Astrocyte of the cerebellum (primary cell): Measurements from ENCODE around the gene COBLL1.

Experiments used
- DNase-seq: peaks from one replicate; pipeline ENCODE4 v3.0.0-alpha.2; 2011; ENCODE audit warnings: low read depth
- H3K4me3 ChIP-seq: 2 replicates; pipeline ENCODE4 v1.5.1; 2011; ENCODE audit warnings: mild to moderate bottlenecking, low read depth, low read length, moderate library complexity
- in situ Hi-C: cut with HindIII; loops from 2 replicates; pipeline ENCODE4 v1.10.0; 2017; ENCODE audit warnings: low sequenced_read_pairs
- TF ChIP-seq, protein P1 (sequence below): IDR thresholded peaks from 2 replicates; pipeline ENCODE4 v1.5.1; 2012; ENCODE audit warnings: low read length, low read depth, moderate library complexity, mild to moderate bottlenecking; ENCODE audit errors: missing control alignments

The COBLL1 gene

DNA sequence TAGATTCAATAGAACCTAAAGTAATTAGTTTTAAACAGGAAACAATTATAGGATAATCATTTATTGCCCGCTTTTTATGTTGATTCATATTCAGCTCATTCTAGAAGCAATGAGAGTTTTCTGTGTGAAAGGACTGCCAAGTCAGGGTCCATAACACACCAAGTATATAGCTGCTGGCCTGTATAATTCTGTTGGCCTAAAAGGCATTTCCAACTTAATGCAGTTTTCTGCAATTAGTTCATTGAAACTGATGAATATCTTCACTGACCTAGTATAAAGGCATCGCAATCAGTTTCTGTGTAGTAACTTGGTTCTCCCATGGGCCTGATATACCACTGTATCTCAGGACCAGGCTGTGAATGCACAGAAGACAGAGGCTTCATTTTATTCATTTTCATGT is 151.3 kb downstream of the COBLL1 start:
- TF ChIP-seq, protein P1, sequence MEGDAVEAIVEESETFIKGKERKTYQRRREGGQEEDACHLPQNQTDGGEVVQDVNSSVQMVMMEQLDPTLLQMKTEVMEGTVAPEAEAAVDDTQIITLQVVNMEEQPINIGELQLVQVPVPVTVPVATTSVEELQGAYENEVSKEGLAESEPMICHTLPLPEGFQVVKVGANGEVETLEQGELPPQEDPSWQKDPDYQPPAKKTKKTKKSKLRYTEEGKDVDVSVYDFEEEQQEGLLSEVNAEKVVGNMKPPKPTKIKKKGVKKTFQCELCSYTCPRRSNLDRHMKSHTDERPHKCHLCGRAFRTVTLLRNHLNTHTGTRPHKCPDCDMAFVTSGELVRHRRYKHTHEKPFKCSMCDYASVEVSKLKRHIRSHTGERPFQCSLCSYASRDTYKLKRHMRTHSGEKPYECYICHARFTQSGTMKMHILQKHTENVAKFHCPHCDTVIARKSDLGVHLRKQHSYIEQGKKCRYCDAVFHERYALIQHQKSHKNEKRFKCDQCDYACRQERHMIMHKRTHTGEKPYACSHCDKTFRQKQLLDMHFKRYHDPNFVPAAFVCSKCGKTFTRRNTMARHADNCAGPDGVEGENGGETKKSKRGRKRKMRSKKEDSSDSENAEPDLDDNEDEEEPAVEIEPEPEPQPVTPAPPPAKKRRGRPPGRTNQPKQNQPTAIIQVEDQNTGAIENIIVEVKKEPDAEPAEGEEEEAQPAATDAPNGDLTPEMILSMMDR = no peak
- DNase-seq = no peak
- in situ Hi-C loops = no loop called here
- H3K4me3 ChIP-seq = no peak overlapping the region

DNA sequence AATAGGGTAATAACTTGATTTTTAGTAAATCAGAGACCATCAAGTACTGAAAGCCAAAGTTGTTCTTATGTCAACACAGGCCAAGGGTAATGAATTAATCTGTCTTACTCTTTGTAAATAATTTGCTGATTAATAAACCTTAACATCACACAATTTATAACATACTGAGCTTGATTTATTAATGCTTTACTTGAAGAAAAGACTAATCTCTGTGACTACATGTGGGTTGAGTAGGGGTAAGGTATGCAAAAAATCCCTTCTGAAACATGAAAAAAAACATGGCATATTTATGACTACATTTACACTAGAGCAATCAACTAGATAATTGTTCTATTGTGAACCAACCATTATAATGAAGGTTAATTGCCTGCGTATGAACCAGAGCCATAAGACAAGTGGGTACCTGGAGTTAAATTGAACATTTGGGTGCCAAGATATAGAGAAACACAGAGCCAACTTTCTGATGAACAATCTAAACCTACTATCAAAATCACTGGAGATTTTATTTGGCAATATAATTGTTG is 152.7 kb downstream of the COBLL1 start:
- no peak overlapping the region for H3K4me3 ChIP-seq
- TF ChIP-seq, protein P1 = no peak
- no peak for DNase-seq
- in situ Hi-C loops = no loop called here

DNA sequence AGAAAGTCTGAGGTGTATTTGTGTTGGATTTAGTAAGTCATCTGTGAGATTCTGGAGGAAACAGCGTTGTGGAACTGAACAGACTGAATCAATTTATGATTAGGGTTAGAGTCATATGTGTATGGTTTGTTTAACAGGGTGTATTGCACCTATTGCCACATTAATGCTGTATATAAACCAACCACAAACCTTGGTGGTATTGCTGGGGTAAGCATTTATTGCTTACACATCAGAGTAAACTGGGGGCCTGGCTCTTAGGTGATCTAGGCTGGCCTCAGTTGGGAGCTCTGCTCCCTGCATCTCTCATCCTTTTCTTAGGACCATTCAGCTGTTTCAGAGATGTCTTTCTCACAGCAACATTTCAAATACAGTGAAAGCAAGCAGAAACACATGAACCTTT is 160.6 kb downstream of the COBLL1 start:
- no peak for DNase-seq
- in situ Hi-C loops = no loop called here
- TF ChIP-seq, protein P1 = no peak

DNA sequence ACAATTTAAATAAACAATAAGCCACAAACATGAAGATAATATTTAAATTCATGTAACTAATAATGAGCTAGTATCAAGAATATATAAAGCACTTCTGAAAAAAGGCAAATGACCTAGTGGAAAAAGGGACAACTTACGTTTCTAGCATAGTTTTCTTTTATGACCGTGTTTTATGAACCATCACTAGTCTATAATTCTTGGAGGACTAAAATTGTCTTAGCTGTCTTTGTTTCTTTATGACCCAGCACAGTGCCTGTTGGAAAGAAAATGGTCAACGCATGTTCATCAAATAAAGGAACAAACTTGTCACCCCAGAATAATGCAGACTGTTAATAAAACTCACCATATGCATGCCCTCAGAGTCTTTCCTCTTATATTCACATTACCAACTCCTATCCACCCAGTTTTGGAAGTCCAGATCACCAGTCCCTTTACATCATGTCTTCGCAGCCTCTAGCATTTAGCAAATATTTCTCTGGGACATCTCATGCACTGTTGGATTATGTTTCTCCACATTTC is 162.9 kb downstream of the COBLL1 start:
- no peak for DNase-seq
- no peak overlapping the region for H3K4me3 ChIP-seq
- in situ Hi-C loops = no loop called here
- TF ChIP-seq, protein P1 = no peak

More for the DNA sequence above, 160.6 kb downstream of the COBLL1 start:
- no peak overlapping the region for H3K4me3 ChIP-seq

DNA sequence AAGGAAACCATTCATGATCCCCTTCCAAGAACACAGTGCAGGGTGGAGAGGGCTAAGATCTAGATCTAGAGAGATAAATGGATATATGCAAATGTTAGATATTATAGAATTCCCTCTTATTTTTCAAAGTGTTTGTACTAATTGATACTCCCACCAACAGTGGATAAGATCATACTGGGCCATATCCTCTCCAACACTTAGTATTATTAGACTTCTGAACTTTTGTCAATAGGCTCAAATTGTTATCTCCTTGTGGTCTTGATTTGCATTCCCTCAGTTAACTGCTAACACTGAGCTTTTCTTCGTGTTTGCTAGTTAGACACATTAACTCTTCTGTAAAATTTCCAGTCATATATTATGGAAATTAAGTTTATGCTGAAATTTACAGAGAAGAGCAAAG is 163.9 kb downstream of the COBLL1 start:
- H3K4me3 ChIP-seq = no peak overlapping the region
- TF ChIP-seq, protein P1 = no peak
- no peak for DNase-seq
- in situ Hi-C loops = no loop called here

DNA sequence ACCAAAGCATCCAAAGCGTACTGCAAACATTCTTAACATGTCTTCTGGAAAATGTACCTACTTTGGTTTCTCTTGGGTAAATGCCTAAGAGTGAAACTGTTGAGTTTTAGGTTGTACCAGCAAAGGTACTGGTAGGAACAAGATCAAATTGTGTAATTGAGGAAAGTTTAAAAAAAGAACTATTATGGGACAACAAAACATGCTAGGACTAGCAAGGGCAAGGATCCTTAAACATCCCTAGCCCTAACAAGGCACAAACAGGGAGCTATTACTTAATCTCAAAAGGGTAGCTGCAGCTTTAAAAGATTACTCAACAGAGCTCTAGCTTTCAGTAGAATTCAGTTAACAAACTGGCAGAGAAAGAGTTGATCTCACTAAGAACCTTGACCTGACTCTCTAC is 164.4 kb downstream of the COBLL1 start:
- DNase-seq = no peak
- in situ Hi-C loops = no loop called here

More for the DNA sequence above, 164.4 kb downstream of the COBLL1 start:
- TF ChIP-seq, protein P1 = no peak
- H3K4me3 ChIP-seq = no peak overlapping the region
